ENCODE data around the gene SLC25A21. TPM values are rescaled to one million over a fixed set of nuclear protein-coding genes. Genes with fewer than 3 reads are reported as not detected.

The SLC25A21 gene
- total RNA-seq, 6 experiments from 2014 or later, result 0.09 to 0.37 (median 0.18) TPM; not detected in 1

- TF ChIP-seq, protein P1, sequence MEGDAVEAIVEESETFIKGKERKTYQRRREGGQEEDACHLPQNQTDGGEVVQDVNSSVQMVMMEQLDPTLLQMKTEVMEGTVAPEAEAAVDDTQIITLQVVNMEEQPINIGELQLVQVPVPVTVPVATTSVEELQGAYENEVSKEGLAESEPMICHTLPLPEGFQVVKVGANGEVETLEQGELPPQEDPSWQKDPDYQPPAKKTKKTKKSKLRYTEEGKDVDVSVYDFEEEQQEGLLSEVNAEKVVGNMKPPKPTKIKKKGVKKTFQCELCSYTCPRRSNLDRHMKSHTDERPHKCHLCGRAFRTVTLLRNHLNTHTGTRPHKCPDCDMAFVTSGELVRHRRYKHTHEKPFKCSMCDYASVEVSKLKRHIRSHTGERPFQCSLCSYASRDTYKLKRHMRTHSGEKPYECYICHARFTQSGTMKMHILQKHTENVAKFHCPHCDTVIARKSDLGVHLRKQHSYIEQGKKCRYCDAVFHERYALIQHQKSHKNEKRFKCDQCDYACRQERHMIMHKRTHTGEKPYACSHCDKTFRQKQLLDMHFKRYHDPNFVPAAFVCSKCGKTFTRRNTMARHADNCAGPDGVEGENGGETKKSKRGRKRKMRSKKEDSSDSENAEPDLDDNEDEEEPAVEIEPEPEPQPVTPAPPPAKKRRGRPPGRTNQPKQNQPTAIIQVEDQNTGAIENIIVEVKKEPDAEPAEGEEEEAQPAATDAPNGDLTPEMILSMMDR (IDR thresholded peaks at IDR 0.05), result no peak
- TF ChIP-seq POLR2A (IDR thresholded peaks at IDR 0.05), result no peak
- ATAC-seq, result no peak
- WGBS (ENCODE audit: insufficient coverage, low coverage, low lambda C conversion rate, missing lambda C conversion rate), result 39% methylated on average over 2 of the region's 2 CpGs
- DNase-seq, result no peak
- Histone ChIP-seq H3K9me3 (no peaks in the 10 kb centered on the region), H3K4me3 (no peak overlapping the region), H3K4me1 (no peaks in the 10 kb centered on the region), H3K36me3 (no peaks in the 10 kb centered on the region), H3K27ac (no peak overlapping the region), H3K27me3 (no peaks in the 10 kb centered on the region)
- intact Hi-C loops (cut with DNase I), result no loop called here
Observed at GRCh38 chr14:36949371-36949770, 223.0 kb downstream of the SLC25A21 start.

DNA sequence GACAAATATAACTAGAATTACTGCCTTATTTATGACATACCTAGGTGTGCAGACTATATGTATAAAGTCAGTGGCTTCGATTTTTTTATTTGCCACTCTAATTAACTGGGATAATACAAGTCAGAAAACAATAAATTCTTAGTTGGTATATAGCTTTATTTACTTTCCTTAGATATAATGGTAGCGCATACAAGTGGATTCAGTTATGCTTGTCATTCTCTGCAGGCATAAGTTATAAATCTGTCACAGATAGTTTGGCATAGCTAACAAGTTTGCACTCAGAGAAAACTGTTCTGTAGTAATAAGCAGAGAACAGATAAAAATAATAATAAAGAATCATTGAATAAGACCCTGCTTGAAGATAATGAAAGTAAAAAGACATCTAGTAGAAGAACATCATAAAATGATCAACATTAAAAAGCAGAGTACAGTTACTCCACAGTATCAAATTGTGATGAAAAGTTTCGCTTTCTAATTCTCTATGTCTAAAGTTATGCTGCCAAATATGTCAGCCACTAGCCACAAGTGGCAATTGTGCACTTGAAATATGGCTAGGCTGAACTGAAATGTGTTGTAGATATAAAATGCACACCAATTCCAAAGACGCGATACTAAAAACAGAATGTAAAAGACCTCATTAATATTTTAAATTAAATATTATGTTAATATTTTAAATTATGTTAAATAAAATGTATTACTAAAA lies 224.1 kb downstream of the SLC25A21 start:
- ATAC-seq (no peak), DNase-seq (no peak)
- Histone ChIP-seq H3K36me3 (no peaks in the 10 kb centered on the region), H3K4me3 (no peak overlapping the region), H3K4me1 (no peaks in the 10 kb centered on the region), H3K9me3 (no peaks in the 10 kb centered on the region), H3K27me3 (no peaks in the 10 kb centered on the region), H3K27ac (no peak overlapping the region)
- WGBS (ENCODE audit: insufficient coverage, low coverage, low lambda C conversion rate, missing lambda C conversion rate), result 82% methylated on average over 5 of the region's 5 CpGs
- no peak for TF ChIP-seq POLR2A (IDR thresholded peaks at IDR 0.05)
- TF ChIP-seq, protein P1 (IDR thresholded peaks at IDR 0.05), result no peak
- intact Hi-C loops (cut with DNase I), result no loop called here

DNA sequence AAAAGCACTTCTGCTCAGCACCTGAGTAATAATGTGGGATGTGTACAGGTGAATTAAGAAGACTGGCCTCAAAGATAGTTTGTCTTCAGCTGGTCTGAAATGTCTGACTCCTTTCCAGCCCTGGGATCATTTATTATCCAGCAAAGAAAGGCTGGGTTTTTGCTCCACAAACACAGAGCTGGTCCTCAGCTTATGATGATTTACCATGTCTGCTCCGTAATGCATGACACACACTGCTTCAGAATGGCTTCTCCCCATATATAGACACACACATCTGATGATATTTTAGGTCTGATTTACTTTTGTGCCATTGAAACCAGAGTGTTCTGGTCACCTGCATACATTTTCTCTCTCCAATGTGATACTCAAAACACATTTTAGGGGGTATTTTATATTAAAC lies 225.0 kb downstream of the SLC25A21 start:
- Histone ChIP-seq H3K4me3 (no peak overlapping the region), H3K9me3 (no peaks in the 10 kb centered on the region), H3K27me3 (no peaks in the 10 kb centered on the region), H3K4me1 (no peaks in the 10 kb centered on the region), H3K27ac (no peak overlapping the region), H3K36me3 (no peaks in the 10 kb centered on the region)
- DNase-seq, result no peak
- intact Hi-C loops (cut with DNase I), result no loop called here
- WGBS (ENCODE audit: insufficient coverage, low coverage, low lambda C conversion rate, missing lambda C conversion rate), result 89% methylated on average over 1 of the region's 1 CpG
- no peak for TF ChIP-seq POLR2A (IDR thresholded peaks at IDR 0.05)
- TF ChIP-seq, protein P1 (IDR thresholded peaks at IDR 0.05), result no peak
- no peak for ATAC-seq

DNA sequence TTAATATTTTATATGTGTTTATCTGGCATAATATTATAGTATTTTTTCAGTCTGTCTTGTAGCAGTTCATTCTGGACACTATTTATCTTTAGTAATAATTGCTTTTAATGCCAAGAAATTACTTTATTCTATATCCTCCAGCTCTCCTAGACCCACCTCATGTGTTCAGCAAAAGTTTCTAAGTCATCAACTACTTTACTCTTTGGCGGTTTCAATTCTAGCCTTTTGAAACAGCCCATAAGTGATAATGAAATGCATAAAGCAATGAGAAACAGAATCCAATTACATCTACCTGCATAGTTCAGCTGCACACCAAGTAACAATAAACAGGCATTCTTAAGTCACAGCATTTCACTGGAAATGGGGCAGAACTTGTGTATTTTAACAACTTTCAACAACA lies 225.5 kb downstream of the SLC25A21 start:
- Histone ChIP-seq H3K4me3 (no peak overlapping the region), H3K4me1 (no peaks in the 10 kb centered on the region), H3K27ac (no peak overlapping the region), H3K9me3 (no peaks in the 10 kb centered on the region), H3K36me3 (no peaks in the 10 kb centered on the region), H3K27me3 (no peaks in the 10 kb centered on the region)
- TF ChIP-seq, protein P1 (IDR thresholded peaks at IDR 0.05), result no peak
- TF ChIP-seq POLR2A (IDR thresholded peaks at IDR 0.05), result no peak
- 71% methylated on average over 1 of the region's 1 CpG for WGBS (ENCODE audit: insufficient coverage, low coverage, low lambda C conversion rate, missing lambda C conversion rate)
- intact Hi-C loops (cut with DNase I), result no loop called here
- DNase-seq (no peak), ATAC-seq (no peak)
